ENCODE results near the gene DPF1. TPM values are rescaled to one million over a fixed set of nuclear protein-coding genes. Genes with fewer than 3 reads are reported as not detected.
"Not testable (repeated sequence)": the region's sequence is repeated elsewhere in the genome, so short reads cannot be mapped to it uniquely, and the experiment has no call there.

The DPF1 gene
- total RNA-seq, 2 donors from 2014 or later: 1.8 TPM; not detected in 1

GRCh38 chr19:38231918-38232317, 7.9 kb upstream of the DPF1 start:
- Histone ChIP-seq H3K4me1 (replicated peaks) (peaks cover 12% of the 10 kb centered on the region), H3K9me3 (no peaks in the 10 kb centered on the region), H3K4me3 (no peak overlapping the region), H3K27me3 (replicated peaks; ENCODE audit: insufficient read depth) (peaks cover 10% of the 10 kb centered on the region), H3K27ac (no peak overlapping the region), H3K36me3 (no peaks in the 10 kb centered on the region)
- no peak for DNase-seq (ENCODE audit: low spot score)
- intact Hi-C loops (cut with DNase I): loop anchor here (10.0 kb wide), 1 partner anchor 87 kb away; no protein-coding TSS in a partner anchor
- TF ChIP-seq CTCF (IDR thresholded peaks at IDR 0.05) (no peak), POLR2AphosphoS5 (IDR thresholded peaks at IDR 0.05) (no peak), POLR2A (IDR thresholded peaks at IDR 0.05) (no peak)
- 92% methylated on average over 7 of the region's 7 CpGs for WGBS

GRCh38 chr19:38230506-38231133, 6.6 kb upstream of the DPF1 start:
- 58% methylated on average over 3 of the region's 3 CpGs for WGBS
- H3K27ac ChIP-seq; H3K9me3 ChIP-seq; H3K36me3 ChIP-seq; H3K4me3 ChIP-seq; DNase-seq (ENCODE audit: low spot score): not testable (repeated sequence)
- Histone ChIP-seq H3K27me3 (replicated peaks; ENCODE audit: insufficient read depth) (peaks cover 12% of the 10 kb centered on the region), H3K4me1 (replicated peaks) (peaks cover 12% of the 10 kb centered on the region)
- intact Hi-C loops (cut with DNase I): loop anchor here (10.0 kb wide), 1 partner anchor 86 kb away; no protein-coding TSS in a partner anchor

- intact Hi-C loops (cut with DNase I): loop anchor here (10.0 kb wide), 1 partner anchor 85 kb away; no protein-coding TSS in a partner anchor
- H3K36me3 ChIP-seq: no peaks in the 10 kb centered on the region
- peaks cover 12% of the 10 kb centered on the region for H3K4me1 ChIP-seq (replicated peaks)
- DNase-seq (ENCODE audit: low spot score): peak; percentile 31
- H3K4me3 ChIP-seq: no peak overlapping the region
- 2% methylated on average over 28 of the region's 54 CpGs for WGBS
- no peaks in the 10 kb centered on the region for H3K9me3 ChIP-seq
- H3K27me3 ChIP-seq (replicated peaks; ENCODE audit: insufficient read depth): peaks cover 12% of the 10 kb centered on the region
- TF ChIP-seq POLR2AphosphoS5 (IDR thresholded peaks at IDR 0.05) (no peak), CTCF (IDR thresholded peaks at IDR 0.05) (no peak), POLR2A (IDR thresholded peaks at IDR 0.05) (no peak)
- no peak overlapping the region for H3K27ac ChIP-seq
Observed at GRCh38 chr19:38229585-38230073, 5.6 kb upstream of the DPF1 start.

GRCh38 chr19:38228491-38229439, 4.7 kb upstream of the DPF1 start:
- H3K27ac ChIP-seq: no peak overlapping the region
- H3K4me3 ChIP-seq: no peak overlapping the region
- 1% methylated on average over 53 of the region's 80 CpGs for WGBS
- intact Hi-C loops (cut with DNase I): no loop called here
- TF ChIP-seq CTCF (IDR thresholded peaks at IDR 0.05) (no peak), POLR2A (IDR thresholded peaks at IDR 0.05) (no peak), POLR2AphosphoS5 (IDR thresholded peaks at IDR 0.05) (no peak)
- no peak for DNase-seq (ENCODE audit: low spot score)
- H3K36me3 ChIP-seq: no peaks in the 10 kb centered on the region
- H3K4me1 ChIP-seq (replicated peaks): peaks cover 12% of the 10 kb centered on the region
- H3K9me3 ChIP-seq: no peaks in the 10 kb centered on the region
- H3K27me3 ChIP-seq (replicated peaks; ENCODE audit: insufficient read depth): peaks cover 12% of the 10 kb centered on the region

GRCh38 chr19:38228005-38228377, 4.0 kb upstream of the DPF1 start:
- intact Hi-C loops (cut with DNase I): no loop called here
- TF ChIP-seq POLR2AphosphoS5 (IDR thresholded peaks at IDR 0.05) (no peak), CTCF (IDR thresholded peaks at IDR 0.05) (no peak)
- Histone ChIP-seq H3K4me3 (no peak overlapping the region), H3K27ac (no peak overlapping the region), H3K27me3 (replicated peaks; ENCODE audit: insufficient read depth) (peaks cover 12% of the 10 kb centered on the region), H3K9me3 (no peaks in the 10 kb centered on the region), H3K36me3 (no peaks in the 10 kb centered on the region), H3K4me1 (replicated peaks) (peaks cover 12% of the 10 kb centered on the region)
- DNase-seq (ENCODE audit: low spot score): no peak
- 14% methylated on average over 16 of the region's 16 CpGs for WGBS
